Mesendoderm (in vitro differentiated cells): Measurements from ENCODE around the gene TMF1. TPM values are rescaled to one million over a fixed set of nuclear protein-coding genes. Genes with fewer than 3 reads are reported as not detected.

Experiments used
- DNase-seq: peaks from one replicate; pipeline ENCODE4 v3.0.0; 2013
- H2AK5ac ChIP-seq: 2 replicates; pipeline ENCODE4 v1.6.1; 2013; ENCODE audit warnings: low read length, inconsistent platforms
- H2BK120ac ChIP-seq: 2 replicates; pipeline ENCODE4 v1.6.1; 2013; ENCODE audit warnings: low read depth, mild to moderate bottlenecking, low read length, moderate library complexity, mixed read lengths
- H2BK15ac ChIP-seq: replicated peaks from 2 replicates; pipeline ENCODE4 v1.6.1; 2013; ENCODE audit warnings: low read depth, mild to moderate bottlenecking, moderate library complexity
- H2BK5ac ChIP-seq: 2 replicates; pipeline ENCODE4 v1.6.1; 2013; ENCODE audit warnings: low read length, inconsistent platforms
- H3K18ac ChIP-seq: 2 replicates; pipeline ENCODE4 v1.6.1; 2013; ENCODE audit warnings: mild to moderate bottlenecking, low read length, mixed read lengths
- H3K23ac ChIP-seq: one replicate; pipeline ENCODE4 v1.6.1; 2013; ENCODE audit warnings: low read length
- H3K27ac ChIP-seq: 2 replicates; pipeline ENCODE4 v1.5.1; 2013; ENCODE audit warnings: low read depth, mild to moderate bottlenecking, inconsistent platforms, low read length, moderate library complexity
- H3K27me3 ChIP-seq: 2 replicates; pipeline ENCODE4 v1.6.1; 2013; ENCODE audit warnings: low read length, control low read depth, mild to moderate bottlenecking, inconsistent platforms; ENCODE audit not compliant: insufficient read depth, poor library complexity
- H3K36me3 ChIP-seq: 2 replicates; pipeline ENCODE4 v1.6.1; 2013; ENCODE audit warnings: low read length, inconsistent platforms; ENCODE audit not compliant: control insufficient read depth, insufficient read depth
- H3K4ac ChIP-seq: one replicate; pipeline ENCODE4 v1.6.1; 2013; ENCODE audit warnings: low read depth, mild to moderate bottlenecking, low read length, moderate library complexity
- H3K4me1 ChIP-seq: 2 replicates; pipeline ENCODE4 v1.6.1; 2013; ENCODE audit warnings: low read depth, low read length, inconsistent platforms; ENCODE audit not compliant: control insufficient read depth
- H3K4me2 ChIP-seq: 2 replicates; pipeline ENCODE4 v1.6.1; 2013; ENCODE audit warnings: low read length
- H3K4me3 ChIP-seq: 2 replicates; pipeline ENCODE4 v1.5.1; 2013; ENCODE audit warnings: mild to moderate bottlenecking, low read length
- H3K56ac ChIP-seq: one replicate; pipeline ENCODE4 v1.6.1; 2013; ENCODE audit warnings: low read length
- H3K79me1 ChIP-seq: 2 replicates; pipeline ENCODE4 v1.6.1; 2013; ENCODE audit warnings: low read length, inconsistent platforms
- H3K79me2 ChIP-seq: 2 replicates; pipeline ENCODE4 v1.6.1; 2013; ENCODE audit warnings: mild to moderate bottlenecking, low read length; ENCODE audit not compliant: control insufficient read depth, insufficient read depth
- H3K9ac ChIP-seq: 2 replicates; pipeline ENCODE4 v1.6.1; 2013; ENCODE audit warnings: low read length, inconsistent platforms
- H4K5ac ChIP-seq: one replicate; pipeline ENCODE4 v1.6.1; 2013; ENCODE audit warnings: low read length
- H4K8ac ChIP-seq: one replicate; pipeline ENCODE4 v1.6.1; 2013; ENCODE audit warnings: low read depth, mild to moderate bottlenecking, control low read depth, low read length, moderate library complexity
- WGBS: extraction: QIAGEN DNeasy Blood & Tissue Kit; methylation state at CpG from one replicate; pipeline ENCODE4 v1.1.7; 2013; ENCODE audit warnings: low lambda C conversion rate, missing lambda C conversion rate; ENCODE audit not compliant: insufficient coverage; ENCODE audit errors: extremely low coverage; 5-methylcytosine and 5-hydroxymethylcytosine counted together
- polyA plus RNA-seq, 2 experiments: library from polyadenylated mRNA; stranded (reverse); fragments of 200-250 nt; gene quantifications; one replicate each; pipeline ENCODE4 v1.2.3, GENCODE V29; 2013

The TMF1 gene
- polyA plus RNA-seq (2013, experiment 1 of 2): 10.9 TPM
- polyA plus RNA-seq (2013, experiment 2 of 2): 11.2 TPM

DNA sequence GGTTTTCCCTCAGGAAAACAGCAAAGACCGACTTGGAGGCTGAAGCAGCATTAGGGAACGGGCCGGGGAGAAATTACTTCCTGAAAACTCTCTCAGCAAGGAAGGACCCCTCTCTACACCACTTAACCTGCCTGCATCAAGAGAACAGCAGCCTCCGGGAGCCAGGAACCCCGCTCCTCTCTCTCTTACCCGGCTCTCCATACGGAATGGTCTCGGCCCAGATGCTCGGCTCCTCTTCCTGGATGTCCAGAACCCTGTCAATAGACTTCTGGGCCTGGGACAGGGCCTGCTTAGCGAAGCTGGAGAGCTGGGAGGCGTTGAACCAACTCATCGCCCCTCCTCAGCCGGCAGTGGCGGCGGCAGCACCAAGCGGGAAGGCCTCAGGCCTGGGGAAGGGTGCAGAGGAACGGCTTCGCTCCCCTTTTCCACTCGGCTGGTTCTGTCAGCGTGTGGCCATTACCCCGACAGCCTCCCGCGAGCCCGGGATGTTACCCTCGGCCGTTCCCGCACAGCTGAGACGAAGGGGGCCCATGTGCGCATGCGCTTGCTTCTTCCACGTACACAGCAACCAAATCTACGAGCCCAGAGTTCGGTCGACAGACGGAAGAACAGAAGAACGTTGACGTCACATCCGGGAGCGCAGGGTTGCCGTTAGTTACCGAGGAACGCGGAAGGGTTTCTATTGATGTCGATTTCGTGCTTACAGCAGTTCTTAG is at the start of gene TMF1:
TMF1 (minus strand) TSS at position 578 of the 716 bp plus-strand sequence; CDS start at position 331, 247 bp downstream.
- Histone ChIP-seq H3K56ac (peak within 1 kb of the TSS; percentile 98), H3K9ac (peak within 1 kb of the TSS; percentile 98), H2BK15ac (no peak within 1 kb of the TSS), H2AK5ac (peak within 1 kb of the TSS; percentile 11), H2BK120ac (no peak within 1 kb of the TSS), H3K36me3 (no peaks in the 10 kb centered on the region), H3K79me2 (peaks cover 14% of the 10 kb centered on the region), H4K5ac (peak within 1 kb of the TSS; percentile 50), H3K79me1 (peaks cover 8% of the 10 kb centered on the region), H3K4ac (no peak within 1 kb of the TSS), H3K4me1 (no peaks in the 10 kb centered on the region), H3K4me2 (peak within 1 kb of the TSS; percentile 98), H2BK5ac (peak within 1 kb of the TSS; percentile 17), H3K27ac (peak within 1 kb of the TSS; percentile 47), H3K18ac (no peak within 1 kb of the TSS), H3K4me3 (peak within 1 kb of the TSS; percentile 95), H3K27me3 (no peaks in the 10 kb centered on the region), H4K8ac (no peak within 1 kb of the TSS), H3K23ac (peak within 1 kb of the TSS; percentile 52)
- peak; percentile 100 for DNase-seq
- WGBS: no CpG with 5 or more reads among the region's 45 CpGs

- H3K36me3 ChIP-seq: no peaks in the 10 kb centered on the region
- H4K8ac ChIP-seq: no peak overlapping the region
- H4K5ac ChIP-seq: no peak overlapping the region
- H3K27me3 ChIP-seq: no peaks in the 10 kb centered on the region
- H3K4me1 ChIP-seq: no peaks in the 10 kb centered on the region
- no peak overlapping the region for H3K23ac ChIP-seq
- H3K56ac ChIP-seq: no peak overlapping the region
- no peak for DNase-seq
- no peaks in the 10 kb centered on the region for H3K79me1 ChIP-seq
- no peak overlapping the region for H3K4me2 ChIP-seq
- no peak overlapping the region for H2BK120ac ChIP-seq
- no peak overlapping the region for H3K4ac ChIP-seq
- no CpG with 5 or more reads among the region's 4 CpGs for WGBS
- H3K27ac ChIP-seq: no peak overlapping the region
- no peak overlapping the region for H3K9ac ChIP-seq
- H2BK5ac ChIP-seq: no peak overlapping the region
- H3K18ac ChIP-seq: no peak overlapping the region
- no peak overlapping the region for H2BK15ac ChIP-seq
- H3K4me3 ChIP-seq: no peak overlapping the region
- H3K79me2 ChIP-seq: no peaks in the 10 kb centered on the region
- no peak overlapping the region for H2AK5ac ChIP-seq
Measured at GRCh38 chr3:69099576-69099975, 47.4 kb upstream of the TMF1 start.

DNA sequence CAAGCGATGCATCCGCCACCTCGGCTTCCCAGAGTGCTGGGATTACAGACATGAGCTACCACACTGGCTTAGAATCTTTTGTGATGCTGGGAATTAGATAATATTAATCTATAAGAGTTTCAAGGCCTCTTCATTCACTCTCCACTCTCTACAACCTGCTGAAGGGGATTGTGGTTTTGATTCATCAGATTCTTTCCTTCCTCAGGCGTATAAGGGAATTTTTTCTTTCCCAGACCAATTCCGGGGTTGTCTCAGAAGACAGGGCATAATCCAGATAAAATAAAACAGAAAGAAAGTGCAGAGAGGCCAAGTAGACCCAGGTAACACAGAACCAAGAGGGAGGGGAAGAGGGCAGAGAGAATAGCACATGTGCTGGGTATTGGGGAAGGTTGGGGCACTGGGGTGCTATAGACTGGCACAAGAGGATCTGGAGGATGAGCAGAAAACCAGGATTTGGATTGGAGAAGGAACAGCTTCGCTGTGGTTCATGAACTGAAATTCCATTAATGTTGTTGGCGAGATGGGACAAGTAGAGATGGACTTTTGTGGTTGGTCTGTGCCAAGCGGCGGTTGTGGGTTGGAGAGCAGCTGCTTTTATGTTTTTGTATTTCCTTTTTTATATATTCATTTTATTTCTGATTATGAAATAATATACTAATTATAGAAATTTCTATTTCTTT is 45.4 kb upstream of the TMF1 start:
- Histone ChIP-seq H3K4me2 (no peak overlapping the region), H3K9ac (no peak overlapping the region), H3K56ac (no peak overlapping the region), H3K18ac (no peak overlapping the region), H3K27ac (no peak overlapping the region), H2BK120ac (no peak overlapping the region), H2BK15ac (no peak overlapping the region), H3K27me3 (no peaks in the 10 kb centered on the region), H3K4me1 (no peaks in the 10 kb centered on the region), H3K23ac (no peak overlapping the region), H3K79me2 (no peaks in the 10 kb centered on the region), H3K4me3 (no peak overlapping the region), H3K4ac (no peak overlapping the region), H2BK5ac (no peak overlapping the region), H2AK5ac (no peak overlapping the region), H4K8ac (no peak overlapping the region), H4K5ac (no peak overlapping the region), H3K79me1 (no peaks in the 10 kb centered on the region), H3K36me3 (no peaks in the 10 kb centered on the region)
- DNase-seq: no peak
- WGBS: no CpG with 5 or more reads among the region's 9 CpGs

DNA sequence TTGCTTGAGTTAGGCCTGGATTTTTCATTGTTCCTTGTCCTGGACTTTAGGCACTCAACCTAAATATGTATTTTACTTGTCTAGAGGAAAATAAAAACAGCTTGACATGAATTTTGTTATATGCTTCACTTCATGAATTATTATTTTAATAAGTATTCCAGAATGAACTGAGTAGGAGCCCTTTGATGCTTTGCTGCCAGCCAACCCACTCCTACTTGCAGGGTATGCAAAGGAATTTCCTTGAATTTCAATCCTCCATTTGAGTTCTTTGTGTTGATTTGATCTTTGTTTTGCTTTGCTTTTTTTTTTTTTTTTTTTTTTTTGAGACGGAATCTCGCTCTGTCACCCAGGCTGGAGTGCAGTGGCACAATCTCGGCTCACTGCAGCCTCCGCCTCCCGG is 44.2 kb upstream of the TMF1 start:
- Histone ChIP-seq H3K4me1 (no peaks in the 10 kb centered on the region), H3K79me1 (no peaks in the 10 kb centered on the region), H3K79me2 (no peaks in the 10 kb centered on the region), H2BK15ac (no peak overlapping the region), H3K56ac (no peak overlapping the region), H2BK120ac (no peak overlapping the region), H4K5ac (no peak overlapping the region), H3K23ac (no peak overlapping the region), H3K4me3 (no peak overlapping the region), H3K9ac (no peak overlapping the region), H2AK5ac (no peak overlapping the region), H2BK5ac (no peak overlapping the region), H3K18ac (no peak overlapping the region), H4K8ac (no peak overlapping the region), H3K27me3 (no peaks in the 10 kb centered on the region), H3K27ac (no peak overlapping the region), H3K4ac (no peak overlapping the region), H3K4me2 (no peak overlapping the region), H3K36me3 (no peaks in the 10 kb centered on the region)
- no CpG with 5 or more reads among the region's 5 CpGs for WGBS
- DNase-seq: no peak

DNA sequence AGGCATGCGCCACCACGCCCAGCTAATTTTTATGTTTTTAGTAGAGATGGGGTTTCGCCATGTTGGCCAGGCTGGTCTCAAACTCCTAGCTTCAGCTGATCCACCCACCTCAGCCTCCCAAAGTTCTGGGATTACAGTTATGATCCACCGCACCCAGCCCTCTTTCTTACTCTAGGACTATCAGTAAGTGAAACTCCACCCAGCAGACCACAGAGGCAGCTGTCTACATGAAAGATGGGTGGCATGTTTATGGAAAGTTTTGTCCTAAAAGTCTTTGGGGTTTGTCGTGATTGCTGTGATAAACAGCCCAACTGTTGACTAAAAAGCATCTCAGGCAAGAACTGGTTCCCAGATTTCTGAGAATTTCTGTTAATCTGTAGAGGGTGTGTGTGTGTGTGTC is 43.5 kb upstream of the TMF1 start:
- H3K4ac ChIP-seq: no peak overlapping the region
- H3K9ac ChIP-seq: no peak overlapping the region
- no peak overlapping the region for H3K18ac ChIP-seq
- H2BK15ac ChIP-seq: no peak overlapping the region
- H3K56ac ChIP-seq: no peak overlapping the region
- no peak overlapping the region for H2BK5ac ChIP-seq
- H3K27ac ChIP-seq: no peak overlapping the region
- no peak overlapping the region for H4K8ac ChIP-seq
- H3K4me1 ChIP-seq: no peaks in the 10 kb centered on the region
- H3K23ac ChIP-seq: no peak overlapping the region
- H3K79me1 ChIP-seq: no peaks in the 10 kb centered on the region
- H3K4me2 ChIP-seq: no peak overlapping the region
- WGBS: no CpG with 5 or more reads among the region's 5 CpGs
- no peak overlapping the region for H2BK120ac ChIP-seq
- no peak overlapping the region for H2AK5ac ChIP-seq
- H3K79me2 ChIP-seq: no peaks in the 10 kb centered on the region
- no peaks in the 10 kb centered on the region for H3K27me3 ChIP-seq
- no peak for DNase-seq
- H4K5ac ChIP-seq: no peak overlapping the region
- no peaks in the 10 kb centered on the region for H3K36me3 ChIP-seq
- no peak overlapping the region for H3K4me3 ChIP-seq
